A673 (cell line): ENCODE measurements around the gene SVBP.

Experiments used
- EZH2 ChIP-seq: fragments of 200-600 bp; sonication (generic); IDR thresholded peaks from 2 replicates; pipeline ENCODE4 v1.6.1; 2017; ENCODE audit warnings: borderline replicate concordance, low read depth, mild to moderate bottlenecking, mixed read lengths, antibody characterized with exemption, low read length; ENCODE audit not compliant: poor library complexity, severe bottlenecking
- TF ChIP-seq, protein P1 (sequence below): fragments of 300-800, 200-600 bp; sonication (generic); conservative IDR thresholded peaks from 2 replicates; pipeline ENCODE4 v1.5.1; 2017; ENCODE audit warnings: low read depth, mild to moderate bottlenecking, antibody characterized with exemption, low read length, moderate library complexity, mixed read lengths

DNA sequence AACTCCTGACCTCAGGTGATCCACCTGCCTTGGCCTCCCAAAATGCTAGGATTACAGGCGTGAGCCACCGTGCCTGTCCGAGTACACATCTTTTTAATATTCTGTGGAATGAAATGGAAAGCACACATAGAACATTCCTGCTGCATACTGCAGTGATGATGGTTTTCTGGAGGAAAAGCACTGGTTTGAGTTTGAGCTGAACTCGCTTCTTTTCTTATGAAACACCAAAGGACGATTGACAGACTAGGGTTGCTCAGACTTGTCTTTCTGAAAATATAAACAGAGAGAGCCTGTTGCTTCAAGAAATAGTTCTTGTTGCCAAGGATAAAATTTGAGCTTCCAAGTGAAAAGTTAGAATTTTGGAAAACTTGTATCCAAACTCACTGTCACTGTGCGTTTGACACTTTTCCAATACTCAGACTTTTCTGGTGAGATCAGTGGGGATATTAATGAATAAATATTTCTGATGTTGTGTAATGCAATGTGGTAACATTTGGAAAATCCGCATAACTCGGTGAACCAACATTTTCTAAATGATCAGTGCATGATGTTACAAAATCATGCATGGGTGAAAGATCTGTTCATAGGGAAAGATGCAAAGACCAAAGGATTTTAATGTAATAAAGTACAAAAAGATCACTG is 15.2 kb downstream of the SVBP start:
- TF ChIP-seq, protein P1, sequence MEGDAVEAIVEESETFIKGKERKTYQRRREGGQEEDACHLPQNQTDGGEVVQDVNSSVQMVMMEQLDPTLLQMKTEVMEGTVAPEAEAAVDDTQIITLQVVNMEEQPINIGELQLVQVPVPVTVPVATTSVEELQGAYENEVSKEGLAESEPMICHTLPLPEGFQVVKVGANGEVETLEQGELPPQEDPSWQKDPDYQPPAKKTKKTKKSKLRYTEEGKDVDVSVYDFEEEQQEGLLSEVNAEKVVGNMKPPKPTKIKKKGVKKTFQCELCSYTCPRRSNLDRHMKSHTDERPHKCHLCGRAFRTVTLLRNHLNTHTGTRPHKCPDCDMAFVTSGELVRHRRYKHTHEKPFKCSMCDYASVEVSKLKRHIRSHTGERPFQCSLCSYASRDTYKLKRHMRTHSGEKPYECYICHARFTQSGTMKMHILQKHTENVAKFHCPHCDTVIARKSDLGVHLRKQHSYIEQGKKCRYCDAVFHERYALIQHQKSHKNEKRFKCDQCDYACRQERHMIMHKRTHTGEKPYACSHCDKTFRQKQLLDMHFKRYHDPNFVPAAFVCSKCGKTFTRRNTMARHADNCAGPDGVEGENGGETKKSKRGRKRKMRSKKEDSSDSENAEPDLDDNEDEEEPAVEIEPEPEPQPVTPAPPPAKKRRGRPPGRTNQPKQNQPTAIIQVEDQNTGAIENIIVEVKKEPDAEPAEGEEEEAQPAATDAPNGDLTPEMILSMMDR: no peak
- TF ChIP-seq EZH2: no peak
